ENCODE measurements around the gene CUL4B.
"Not testable (repeated sequence)": the region's sequence is repeated elsewhere in the genome, so short reads cannot be mapped to it uniquely, and the experiment has no call there.

CUL4B gene

DNA sequence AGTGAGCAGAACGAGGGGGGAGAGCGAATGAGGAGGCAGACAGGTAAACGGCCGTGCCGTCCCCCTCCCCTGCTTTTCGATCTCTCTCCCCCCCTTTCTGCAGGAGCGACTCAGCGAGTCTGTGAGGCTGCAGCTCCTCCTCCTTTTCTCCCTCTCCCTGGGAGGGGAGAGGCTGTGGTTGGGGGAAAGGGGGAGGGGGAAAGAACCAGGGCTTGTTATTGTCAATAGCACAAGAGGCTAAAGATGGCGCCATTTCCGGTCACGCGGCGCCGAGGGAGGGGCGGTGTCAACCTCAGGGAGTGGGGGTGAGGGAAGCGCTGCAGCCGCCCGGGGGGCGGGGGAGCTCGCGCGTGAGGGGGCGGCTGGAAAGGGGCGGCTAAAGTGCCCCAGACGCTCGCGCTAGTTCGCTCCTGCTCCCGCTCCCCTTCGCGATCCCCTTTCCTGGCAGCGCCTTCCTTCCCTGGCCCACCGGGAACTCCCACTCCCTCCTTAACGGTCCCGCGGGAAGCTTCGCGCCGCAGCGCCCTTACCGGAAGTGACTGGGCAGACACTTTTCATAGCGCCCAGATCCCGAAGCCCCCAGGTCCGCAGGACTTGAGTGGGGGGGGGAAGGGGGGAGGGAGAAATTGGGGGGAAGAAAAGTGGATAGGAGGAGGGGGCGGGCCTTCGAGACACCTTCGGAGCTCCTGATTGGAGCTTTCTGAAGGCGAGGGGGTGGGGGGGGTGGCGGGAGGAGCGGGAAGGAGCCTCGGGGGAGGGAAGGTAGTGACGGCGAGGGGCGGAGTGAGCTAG, at the start of gene CUL4B:
CUL4B (minus strand) TSS at position 121 of the 792 bp plus-strand sequence. CDS start 324 bp downstream, outside the sequence.
- DNase-seq, result peak; percentile 99

DNA sequence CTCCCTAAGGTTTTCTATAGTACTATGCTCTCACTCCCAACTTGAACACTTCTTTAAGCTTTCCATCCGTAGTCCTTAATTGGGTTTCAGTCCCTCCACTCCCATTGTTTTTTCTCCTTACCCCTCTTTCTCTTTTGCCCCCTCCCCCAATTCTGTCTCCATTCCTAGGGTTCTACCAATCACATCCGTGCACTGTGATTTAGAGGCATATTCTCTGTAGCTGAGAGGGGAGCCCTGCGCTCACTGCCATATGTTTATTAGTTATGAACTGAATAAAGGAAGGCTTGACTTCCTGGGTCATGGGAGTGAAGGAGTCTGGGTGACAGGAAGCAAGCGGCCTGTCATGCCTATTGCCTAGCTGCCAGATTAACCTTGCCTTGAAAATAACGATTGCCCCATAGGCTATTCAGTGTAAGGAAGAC, 43.6 kb upstream of the CUL4B start:
- DNase-seq, result peak; percentile 62

DNA sequence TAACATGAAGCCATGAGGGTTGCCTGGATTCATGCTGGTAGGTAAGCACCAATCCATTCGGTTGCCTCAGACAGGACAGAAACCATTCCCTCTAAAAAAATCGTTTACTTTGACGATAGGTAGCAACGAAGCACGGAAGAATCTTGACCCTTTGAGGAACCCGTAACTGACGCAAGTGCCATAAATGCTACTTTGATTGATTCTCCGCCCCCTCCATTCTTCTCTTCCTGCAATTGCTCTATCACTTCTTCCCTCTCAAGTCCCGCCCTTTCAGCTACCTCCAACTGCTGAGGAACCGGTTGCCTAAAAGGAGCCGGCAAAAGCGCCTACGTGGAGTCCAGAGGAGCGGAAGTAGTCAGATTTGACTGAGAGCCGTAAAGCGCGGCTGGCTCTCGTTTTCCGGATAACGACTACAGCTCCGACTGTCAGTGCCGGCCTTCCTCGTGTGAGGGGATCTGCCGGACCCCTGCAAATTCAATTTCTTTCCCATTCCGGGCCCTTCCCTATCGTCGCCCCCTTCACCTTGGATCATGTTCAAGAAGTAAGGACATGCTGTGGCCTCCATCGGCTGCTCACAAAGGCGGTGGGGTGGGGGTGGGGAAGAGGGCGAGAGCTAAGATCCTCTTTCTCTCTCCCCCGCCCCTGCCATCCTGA, 43.1 kb upstream of the CUL4B start, which contains the start of gene MCTS1:
MCTS1 (plus strand) TSS at position 395 of the 654 bp plus-strand sequence; CDS start at position 531, 136 bp downstream.
- DNase-seq, result peak; percentile 96

DNA sequence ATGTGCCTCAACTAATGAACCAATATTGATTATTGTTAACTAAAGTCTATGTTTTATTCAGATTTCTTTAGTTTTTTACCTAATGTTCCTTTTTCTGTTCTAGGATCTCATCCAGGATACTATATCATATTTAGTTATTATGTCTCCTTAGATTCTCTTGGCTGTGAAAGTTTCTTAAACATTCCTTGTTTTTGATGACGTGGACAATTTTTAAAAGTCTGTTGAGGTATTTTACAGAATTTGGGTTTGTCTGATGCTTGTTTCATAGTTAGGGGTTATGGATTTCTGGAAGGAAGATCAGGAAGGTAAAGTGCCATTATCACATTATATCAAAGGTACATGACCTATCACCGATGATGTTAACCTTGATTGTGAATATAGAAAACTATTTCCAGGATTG, 24.9 kb upstream of the CUL4B start:
- no peak for DNase-seq

DNA sequence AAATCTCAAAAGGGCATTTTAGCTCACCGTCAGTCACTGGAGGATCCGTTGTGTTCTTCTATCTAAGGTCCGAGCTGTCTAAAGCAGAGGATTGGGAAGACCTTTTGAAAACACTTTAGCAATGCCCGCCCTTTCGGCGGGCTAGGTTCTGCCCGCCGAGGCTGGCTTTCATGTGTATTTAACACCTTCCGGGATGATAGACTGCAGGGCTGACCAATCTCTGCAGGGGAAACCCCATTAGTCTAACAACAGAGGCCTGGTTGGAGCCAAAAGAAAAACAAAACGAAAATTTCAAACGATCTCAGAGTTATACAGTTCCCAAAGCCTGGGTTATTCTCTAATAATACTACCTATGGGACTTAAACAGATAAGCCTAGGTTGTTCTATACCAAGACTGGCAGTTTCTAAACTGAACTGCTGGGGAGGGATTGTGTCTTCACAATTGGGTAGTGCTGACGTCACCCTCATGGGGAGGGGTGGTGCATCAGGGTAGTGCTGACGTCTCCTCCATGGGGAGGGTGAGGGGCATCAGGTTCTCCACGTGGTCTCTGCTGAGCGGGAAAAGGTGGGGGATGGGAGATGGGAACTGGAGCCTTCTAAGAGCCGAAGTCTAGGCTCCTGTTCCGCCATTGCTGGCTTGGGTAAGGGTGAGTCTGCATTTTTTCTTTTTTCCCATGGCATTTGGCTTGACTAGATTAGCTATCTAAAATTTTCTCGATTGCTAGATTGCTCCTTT, 14.8 kb upstream of the CUL4B start:
- DNase-seq, result no peak

DNA sequence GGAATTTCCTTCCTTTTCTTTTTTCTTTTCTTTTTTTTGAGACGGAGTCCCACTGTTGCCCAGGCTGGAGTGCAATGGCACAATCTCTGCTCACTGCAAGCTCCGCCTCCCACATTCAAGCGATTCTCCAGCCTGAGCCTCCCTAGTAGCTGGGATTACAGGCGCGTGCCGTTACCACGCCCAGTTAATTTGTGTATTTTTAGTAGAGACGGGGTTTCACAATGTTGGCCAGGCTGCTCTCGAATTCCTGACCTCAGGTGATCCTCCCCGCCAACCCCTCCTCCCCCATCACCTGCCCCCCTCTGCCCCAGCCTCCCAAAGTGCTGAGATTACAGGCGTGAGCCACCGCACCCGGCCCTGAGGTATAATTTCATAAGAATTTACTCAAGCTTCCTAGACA, 13.0 kb upstream of the CUL4B start:
- DNase-seq, result not testable (repeated sequence)

DNA sequence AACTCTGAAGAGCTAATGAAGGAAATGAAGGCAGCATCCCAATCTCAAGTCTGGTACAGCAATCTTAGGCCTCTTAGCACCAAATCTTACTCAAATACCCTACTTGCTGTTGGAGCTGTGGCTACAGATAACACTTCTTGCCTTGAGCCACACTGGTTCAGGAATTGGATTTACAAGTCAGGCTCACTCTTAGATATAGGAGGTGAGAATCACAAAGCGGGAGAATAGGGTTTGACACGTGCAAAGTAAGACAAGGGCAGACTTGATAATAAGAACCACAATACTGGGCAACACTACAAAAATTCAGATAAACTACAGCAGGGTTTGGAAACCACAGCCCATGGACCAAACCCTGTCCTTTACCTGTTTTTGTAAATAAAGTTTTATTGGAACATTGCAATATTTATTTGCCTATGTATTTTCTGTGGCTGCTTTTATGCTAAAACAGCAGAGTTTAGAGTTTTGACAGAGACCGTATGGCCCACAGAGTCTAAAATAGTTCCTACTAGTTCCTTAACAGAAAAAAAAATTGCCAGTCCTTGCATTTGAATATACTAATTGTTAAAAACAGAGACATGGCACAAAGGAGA, 9.3 kb upstream of the CUL4B start:
- no peak for DNase-seq

DNA sequence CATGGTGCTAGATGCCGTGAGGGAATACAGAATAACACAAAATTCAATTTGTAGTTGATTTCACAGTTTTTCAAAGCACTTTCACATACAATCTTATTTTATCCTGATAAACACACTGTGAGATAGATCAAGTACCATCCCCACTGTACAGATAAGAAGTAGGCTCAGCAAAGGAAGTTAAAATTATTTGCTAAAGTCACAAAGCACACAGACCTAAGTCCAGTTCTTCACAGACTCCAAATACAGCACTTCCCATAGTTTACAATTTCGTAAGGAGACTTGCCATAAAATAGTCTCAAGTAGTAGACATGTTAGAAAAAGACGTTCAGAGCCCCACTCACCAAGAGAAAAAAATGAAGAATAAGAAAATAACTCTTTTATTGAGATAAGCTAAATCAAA, 7.8 kb upstream of the CUL4B start:
- DNase-seq, result no peak

DNA sequence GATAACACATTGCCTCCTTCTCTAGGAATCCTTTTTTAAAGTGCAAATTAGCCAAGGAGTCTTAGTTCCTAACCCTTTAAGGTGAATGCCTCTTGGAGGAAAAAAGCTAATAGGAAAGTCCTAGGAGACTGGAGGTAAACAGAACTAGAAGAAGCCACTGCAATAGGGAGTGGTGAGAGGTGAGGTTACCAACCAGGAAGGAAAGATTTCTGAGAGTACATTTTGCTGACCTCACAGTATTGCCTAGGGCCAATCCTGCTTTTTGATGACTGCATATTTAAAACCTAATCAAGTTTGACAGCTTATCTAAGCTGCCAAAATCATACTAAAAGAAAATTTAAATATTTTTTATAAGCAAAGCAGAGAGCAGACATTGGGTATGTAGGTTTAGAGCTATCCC, 7.3 kb upstream of the CUL4B start:
- DNase-seq, result no peak

DNA sequence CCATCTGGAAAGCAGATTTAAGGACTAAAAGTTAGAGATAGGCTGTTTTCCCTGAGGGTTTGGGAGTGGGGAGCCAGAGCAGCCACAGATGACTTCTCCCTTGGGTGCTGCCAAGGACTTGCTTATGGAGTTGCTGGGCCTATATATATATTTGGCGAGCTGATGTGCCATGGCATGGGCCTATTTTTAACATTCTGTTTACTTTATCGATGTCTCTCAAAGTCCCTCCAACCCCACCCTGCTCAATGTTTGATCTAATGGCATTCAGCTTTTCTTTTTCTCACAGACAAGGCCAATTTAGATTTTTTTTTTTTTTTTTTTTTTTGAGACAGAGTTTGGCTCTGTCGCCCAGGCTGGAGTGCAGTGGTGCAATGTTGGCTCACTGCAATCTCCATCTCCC, 6.1 kb upstream of the CUL4B start:
- no peak for DNase-seq

DNA sequence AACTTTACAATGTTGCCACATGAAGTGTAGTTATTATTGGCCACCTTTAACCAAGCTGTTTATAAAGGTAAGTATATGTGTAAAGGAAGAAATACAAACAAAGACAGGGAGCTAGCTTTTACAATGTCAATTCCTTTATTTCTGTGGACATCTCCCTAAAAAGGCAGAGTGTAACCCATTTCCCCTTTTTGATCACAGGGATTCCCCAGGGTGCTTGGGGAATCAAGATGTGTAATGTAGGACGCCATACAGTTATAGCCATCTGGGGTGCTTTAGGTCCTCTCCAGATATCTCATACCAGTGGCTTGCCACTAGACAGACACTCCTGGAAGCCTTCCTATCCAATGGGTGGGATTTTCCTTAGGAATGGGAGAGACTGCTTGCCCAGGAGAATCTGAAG, 4.2 kb upstream of the CUL4B start:
- no peak for DNase-seq

DNA sequence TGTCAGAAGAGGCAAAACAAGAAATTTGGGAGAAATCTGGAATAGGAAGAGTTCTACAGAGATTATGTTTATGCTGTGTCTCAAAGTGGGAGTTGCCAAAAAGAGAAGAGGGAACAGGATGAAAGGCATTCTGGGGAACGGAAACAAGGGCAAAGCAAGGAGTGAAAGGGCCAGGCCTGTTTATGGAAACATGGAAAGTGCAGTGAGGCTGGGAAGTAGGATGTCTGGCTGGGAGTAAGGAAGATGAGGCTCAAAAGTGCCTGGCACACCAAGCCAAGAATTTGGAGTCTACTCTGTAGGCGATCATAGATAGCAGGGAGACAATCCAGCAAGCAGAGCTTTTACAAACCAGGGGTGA, 1.8 kb upstream of the CUL4B start:
- no peak for DNase-seq

DNA sequence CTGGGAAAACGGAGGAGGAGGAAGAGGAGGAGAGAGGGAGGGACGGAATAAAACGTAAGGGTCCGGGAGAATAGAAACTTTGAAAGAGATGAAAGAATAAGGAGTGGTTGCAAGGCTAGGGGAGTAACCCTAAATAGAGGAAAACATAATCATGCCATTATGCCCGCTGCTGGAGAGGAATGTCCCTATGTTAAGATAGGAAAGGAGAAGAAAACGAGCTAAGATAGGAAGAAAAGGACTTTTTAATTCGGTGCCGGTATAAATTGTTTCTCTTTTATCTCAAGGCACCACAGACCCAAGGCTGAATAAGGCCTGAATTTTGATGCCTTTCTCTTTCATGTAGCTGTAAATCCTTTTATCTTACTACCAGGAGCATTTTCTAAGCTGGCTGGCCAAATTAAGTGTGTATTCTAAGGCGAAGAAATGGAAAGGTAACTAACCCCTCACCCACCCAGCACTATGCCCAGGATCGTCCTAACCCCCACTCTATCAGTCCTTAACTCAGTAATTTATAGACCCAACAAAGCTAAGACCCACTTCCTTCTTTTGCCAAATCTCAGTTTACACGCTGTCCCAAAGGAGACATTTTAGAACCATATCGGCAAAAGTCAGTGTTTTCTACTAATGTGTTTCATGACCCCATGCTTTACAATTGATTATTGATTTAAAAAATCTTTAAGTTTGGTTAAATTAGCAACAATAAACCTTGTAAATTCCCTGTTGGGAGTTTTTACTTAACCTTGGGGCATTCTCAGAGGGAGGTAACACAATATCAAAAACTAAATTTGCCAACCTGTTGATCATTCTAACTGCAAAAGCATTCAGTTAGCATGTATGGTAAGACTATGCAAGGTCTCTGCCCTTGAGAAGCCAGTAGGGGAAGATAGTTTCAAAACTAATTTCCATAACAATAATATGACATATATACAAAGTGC, 1.1 kb upstream of the CUL4B start:
- DNase-seq, result no peak

DNA sequence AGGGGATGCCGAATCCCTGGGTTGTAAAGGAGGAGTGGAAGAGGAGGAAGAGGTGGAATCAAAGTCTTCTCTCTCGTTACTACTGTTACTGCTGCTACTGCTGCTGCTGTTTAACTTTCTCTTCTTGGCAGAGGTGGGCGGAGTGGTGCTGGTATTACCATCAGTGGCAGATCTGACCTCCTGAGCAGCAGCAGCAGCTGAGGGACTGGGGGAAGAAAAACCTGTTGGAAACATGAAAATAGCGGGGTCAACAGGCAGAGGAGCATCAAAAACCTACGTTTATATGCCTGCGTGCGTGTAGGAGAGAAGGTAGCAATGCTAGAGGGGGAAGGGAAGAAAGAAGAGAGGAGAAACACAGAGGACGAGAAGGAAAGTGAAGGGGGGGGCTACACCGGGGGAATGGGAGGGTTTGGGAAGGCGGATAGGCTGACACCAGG, 339 bp downstream of the CUL4B start:
- DNase-seq, result no peak

DNA sequence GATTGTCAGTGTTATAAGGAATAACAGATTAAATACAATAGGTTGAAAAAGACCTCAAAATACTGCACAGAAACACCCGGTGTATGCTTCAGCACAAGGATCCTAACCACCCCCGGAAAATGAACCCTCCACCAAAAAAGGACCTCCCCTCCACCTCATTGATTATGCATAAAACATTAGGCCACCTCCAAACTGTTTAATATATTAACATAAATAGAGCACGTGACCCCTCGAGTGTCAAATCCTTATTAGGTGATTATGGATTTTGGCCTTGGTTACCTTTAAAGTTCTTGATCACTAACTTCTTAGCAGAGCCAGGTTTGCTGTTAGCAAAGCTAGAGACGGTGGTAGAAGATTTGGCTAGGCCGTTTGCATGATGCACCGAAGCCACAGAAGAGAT, 958 bp downstream of the CUL4B start:
- DNase-seq, result peak; percentile 42

DNA sequence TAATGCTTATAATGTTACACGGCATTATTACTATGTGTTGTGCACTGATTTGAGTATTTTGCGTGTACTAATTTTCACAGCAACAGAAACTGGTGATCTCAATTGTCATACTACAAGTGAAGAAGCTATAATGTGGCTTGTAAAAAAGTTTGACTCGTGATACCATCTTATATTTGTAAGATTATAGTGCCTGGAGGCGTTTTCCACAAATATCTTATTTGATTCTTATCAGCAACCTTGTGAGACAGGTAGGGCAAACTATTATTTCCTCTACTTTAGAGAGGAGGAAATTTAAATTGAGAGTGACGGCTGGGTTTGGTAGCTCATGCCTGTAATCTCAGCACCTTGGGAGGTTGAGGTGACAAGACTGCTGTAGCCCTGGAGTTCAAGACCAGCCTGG, 4.5 kb downstream of the CUL4B start:
- no peak for DNase-seq

DNA sequence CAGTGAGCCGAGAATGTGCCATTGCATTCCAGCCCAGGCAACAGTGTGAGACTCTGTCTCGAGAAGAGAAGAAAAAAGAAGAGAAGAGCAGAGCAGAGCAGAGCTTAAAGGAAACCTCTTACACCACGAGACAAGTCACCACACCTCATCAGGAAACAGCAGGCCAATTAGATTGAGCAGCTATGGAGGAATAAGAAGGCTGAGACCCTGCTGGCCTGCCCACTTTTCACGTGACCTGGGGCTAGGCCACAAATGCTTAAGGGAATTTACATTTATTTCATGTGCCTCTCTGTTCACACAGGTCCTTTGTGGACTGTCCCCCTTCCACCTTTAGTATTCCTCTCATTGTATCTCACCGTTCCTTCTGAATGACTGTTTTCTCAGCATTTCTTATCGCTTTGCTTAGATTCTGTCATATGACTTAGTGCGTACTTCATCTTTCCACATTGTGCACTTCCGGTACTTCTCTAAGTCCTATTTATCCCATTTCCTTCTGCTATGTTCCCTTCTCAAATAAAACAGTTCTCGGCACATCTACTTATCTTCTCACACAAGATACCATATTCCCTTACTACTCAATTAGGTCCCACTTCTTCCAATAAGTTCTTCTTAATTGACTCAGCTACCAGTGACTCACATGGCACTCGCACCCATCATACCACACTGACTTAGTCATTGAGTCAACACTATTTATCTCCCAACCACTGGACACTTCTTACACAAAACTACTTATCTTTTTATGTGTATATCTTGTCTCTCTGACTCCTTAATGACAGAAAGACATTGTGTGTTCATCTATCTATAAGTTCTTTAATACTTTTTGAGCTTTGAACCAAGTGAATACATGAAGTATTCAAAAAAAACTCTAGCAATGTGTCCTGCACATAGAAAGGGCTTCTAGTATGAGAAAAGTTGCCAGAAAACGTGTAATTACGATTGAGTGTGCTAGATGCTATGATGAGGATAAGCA, 11.0 kb downstream of the CUL4B start:
- DNase-seq, result no peak

DNA sequence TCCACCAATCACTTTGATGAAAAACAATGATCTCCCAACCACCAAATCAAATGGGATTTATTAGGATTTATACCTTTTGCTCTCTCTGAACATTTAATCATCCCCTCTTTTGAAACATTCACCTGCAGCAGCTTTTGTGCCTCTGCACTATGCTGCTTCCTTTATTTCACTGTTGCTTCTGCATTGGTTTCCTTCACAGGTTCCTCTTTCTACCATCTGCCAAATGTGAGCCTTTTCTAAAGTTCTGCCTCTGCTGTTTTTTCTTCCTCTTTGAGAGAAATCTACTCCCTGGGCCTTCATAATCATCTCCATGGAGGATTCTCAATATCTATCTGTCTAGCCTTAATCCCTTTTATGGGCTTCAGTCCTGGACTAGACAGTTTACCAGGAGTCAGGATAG, 24.7 kb downstream of the CUL4B start:
- DNase-seq, result no peak

DNA sequence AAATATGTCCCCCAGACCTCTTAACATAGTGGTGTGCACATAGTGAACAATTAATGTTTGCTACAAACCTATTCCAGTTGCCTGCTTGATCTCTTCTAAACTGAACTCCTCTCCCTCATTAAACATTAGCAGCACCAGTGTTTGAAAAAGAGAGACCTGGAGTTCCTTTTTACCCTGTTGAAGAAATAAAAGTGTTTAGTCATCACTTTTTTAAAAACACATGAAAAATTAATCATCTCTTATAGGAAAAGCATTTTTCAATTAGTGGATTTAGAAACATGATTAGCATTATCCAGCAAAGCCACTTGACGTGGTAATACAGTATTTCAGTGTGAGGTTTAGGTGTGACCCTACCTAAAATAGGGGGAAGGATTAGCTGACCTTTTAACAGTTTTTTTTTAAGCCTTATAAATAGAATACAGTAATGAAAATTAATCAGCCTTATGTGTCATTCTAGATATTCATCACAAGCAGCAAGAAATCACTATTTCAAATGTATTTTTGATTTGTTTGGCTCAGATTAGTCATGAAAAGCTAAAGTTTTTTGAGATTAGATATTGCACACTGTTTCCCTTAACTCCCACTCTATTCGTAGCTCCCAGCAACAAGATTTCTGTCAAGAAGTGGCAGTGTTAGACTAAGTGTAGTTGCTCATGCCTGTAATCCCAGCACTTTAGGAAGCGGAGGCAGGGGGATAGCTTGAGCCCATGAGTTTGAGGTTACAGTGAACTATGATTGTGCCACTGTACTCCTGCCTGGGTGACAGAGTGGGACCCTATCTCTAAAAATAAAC, 26.2 kb downstream of the CUL4B start:
- DNase-seq, result no peak

DNA sequence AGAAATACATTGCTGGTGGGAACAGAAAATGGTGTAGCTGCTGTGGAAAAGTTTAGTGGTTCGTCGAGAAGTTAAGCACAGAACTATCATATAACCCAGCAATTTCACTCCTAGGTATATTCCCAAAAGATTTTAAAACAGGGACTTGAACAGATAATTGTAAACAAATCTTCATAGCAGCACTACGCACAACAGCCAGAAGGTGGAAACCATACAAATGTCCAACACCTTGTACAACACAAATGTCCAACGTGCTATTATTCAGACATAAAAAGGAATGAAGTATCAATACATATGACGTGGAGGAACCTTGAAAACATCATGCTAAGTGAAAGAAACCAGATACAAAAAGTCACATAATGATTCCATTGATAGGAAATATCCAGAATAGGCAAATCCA, 37.9 kb downstream of the CUL4B start:
- DNase-seq, result no peak

Data from NCI-H748 treated with DMSO at 0.1 percent for 48 hours (cell line).